ENCODE measurements around the gene NR1I2. TPM values are rescaled to one million over a fixed set of nuclear protein-coding genes. Genes with fewer than 3 reads are reported as not detected.

NR1I2 gene
- polyA plus RNA-seq, 3 donors: 0.13 TPM; not detected in 2

DNA sequence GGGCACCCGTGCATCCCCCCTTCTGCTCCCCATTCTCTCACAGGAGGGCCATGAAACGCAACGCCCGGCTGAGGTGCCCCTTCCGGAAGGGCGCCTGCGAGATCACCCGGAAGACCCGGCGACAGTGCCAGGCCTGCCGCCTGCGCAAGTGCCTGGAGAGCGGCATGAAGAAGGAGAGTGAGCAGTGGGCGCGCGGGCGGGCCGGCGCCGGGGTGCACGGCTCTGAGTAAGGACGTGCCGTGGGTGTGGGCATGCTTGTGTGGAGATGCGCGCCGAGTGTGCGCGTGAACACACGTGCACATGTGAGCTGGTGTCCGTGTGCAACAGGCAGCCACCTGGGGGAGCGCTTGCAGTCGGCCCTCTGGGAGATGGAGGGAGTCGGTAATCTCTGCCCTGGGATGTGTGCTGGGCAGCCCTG is 28.1 kb downstream of the NR1I2 start:
- no peak overlapping the region for H3K27ac ChIP-seq (ENCODE audit: low read depth, low read length)
- 1 to 6% (median 2%) methylated on average over 32 to 33 of the region's 33 CpGs for WGBS, 3 donors

DNA sequence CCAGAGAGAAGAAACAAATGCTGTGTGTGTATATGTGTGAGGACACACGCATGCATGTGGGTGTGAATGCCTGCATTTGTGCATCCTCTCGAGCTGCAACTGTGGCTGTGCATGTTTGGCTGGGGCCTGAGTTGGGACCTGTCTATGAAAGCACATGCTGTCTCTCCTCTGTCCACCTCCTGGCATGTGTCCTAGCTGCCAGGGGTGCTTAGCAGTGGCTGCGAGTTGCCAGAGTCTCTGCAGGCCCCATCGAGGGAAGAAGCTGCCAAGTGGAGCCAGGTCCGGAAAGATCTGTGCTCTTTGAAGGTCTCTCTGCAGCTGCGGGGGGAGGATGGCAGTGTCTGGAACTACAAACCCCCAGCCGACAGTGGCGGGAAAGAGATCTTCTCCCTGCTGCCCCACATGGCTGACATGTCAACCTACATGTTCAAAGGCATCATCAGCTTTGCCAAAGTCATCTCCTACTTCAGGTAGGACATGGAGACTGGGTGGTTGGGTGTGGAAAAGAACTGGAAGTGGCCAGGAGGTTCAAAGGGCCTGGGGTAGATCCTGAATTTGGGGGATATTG is 30.7 kb downstream of the NR1I2 start:
- WGBS, 3 donors: 87 to 92% (median 91%) methylated on average over 8 of the region's 8 CpGs
- no peak overlapping the region for H3K27ac ChIP-seq (ENCODE audit: low read depth, low read length)

DNA sequence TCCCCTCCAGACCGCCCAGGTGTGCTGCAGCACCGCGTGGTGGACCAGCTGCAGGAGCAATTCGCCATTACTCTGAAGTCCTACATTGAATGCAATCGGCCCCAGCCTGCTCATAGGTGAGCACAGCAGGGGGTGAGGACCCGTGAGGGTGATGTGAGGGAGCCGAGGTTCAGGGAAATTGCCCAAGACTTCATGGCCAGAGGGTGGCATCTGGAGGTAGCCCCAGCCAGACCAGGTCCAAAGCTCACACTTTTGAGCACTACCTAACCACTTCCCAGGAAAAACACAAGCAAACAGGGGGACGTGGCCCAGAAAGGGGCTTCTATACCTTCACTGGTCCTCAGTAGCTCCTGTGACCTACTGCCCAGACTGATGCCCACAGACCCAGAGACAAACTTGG is 33.8 kb downstream of the NR1I2 start:
- WGBS, 3 donors: 83 to 90% (median 84%) methylated on average over 8 of the region's 8 CpGs
- H3K27ac ChIP-seq (ENCODE audit: low read depth, low read length): no peak overlapping the region

DNA sequence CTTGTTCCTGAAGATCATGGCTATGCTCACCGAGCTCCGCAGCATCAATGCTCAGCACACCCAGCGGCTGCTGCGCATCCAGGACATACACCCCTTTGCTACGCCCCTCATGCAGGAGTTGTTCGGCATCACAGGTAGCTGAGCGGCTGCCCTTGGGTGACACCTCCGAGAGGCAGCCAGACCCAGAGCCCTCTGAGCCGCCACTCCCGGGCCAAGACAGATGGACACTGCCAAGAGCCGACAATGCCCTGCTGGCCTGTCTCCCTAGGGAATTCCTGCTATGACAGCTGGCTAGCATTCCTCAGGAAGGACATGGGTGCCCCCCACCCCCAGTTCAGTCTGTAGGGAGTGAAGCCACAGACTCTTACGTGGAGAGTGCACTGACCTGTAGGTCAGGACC is 35.2 kb downstream of the NR1I2 start:
- no peak overlapping the region for H3K27ac ChIP-seq (ENCODE audit: low read depth, low read length)
- WGBS, 3 donors: 83 to 85% (median 84%) methylated on average over 12 of the region's 12 CpGs

DNA sequence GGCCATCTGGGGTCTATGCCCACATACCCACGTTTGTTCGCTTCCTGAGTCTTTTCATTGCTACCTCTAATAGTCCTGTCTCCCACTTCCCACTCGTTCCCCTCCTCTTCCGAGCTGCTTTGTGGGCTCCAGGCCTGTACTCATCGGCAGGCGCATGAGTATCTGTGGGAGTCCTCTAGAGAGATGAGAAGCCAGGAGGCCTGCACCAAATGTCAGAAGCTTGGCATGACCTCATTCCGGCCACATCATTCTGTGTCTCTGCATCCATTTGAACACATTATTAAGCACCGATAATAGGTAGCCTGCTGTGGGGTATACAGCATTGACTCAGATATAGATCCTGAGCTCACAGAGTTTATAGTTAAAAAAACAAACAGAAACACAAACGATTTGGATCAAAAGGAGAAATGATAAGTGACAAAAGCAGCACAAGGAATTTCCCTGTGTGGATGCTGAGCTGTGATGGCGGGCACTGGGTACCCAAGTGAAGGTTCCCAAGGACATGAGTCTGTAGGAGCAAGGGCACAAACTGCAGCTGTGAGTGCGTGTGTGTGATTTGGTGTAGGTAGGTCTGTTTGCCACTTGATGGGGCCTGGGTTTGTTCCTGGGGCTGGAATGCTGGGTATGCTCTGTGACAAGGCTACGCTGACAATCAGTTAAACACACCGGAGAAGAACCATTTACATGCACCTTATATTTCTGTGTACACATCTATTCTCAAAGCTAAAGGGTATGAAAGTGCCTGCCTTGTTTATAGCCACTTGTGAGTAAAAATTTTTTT is 35.9 kb downstream of the NR1I2 start:
- 68 to 81% (median 77%) methylated on average over 13 of the region's 13 CpGs for WGBS, 3 donors

DNA sequence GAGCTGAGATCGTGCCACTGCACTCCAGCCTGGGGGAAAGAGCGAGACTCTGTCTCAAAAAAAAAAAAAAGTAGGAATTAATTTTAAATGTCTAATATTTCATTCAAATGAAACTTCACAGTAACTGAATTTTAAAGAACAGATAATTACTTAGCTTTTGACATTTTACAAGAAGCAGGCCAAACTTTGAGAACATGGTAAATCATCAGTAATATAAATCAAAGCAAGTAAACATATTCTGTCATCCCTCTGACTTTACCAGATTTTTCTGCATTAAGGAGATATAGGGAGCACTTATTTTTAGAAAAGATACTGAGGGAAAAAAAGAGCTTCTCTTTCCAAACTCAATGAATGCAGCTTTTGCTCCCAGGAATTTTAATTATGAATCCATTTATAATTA is 37.0 kb downstream of the NR1I2 start:
- no peak overlapping the region for H3K27ac ChIP-seq (ENCODE audit: low read depth, low read length)
- 73 to 91% (median 83%) methylated on average over 2 of the region's 2 CpGs for WGBS, 3 donors

More for the DNA sequence above, 35.9 kb downstream of the NR1I2 start:
- H3K27ac ChIP-seq (ENCODE audit: low read depth, low read length): no peak overlapping the region

DNA sequence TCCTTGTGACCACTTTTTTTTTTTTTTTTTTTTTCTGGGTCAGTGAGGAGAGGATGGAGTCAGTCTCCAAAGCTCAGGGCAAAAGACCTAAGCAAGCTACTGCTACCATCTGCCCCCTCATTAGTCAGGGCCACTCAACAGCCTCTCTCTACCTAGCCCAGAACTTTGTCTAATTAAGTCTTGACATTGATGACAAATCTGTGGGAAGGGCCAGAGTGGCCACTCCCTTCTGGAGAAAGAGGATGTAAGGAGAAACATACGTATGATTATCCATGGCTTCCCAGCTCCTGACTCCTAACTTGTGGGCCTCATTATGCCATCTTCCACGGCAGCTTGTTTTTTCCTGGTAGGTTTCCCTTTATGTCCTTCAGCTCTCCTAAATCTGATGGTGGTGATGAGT is 37.9 kb downstream of the NR1I2 start:
- no peak overlapping the region for H3K27ac ChIP-seq (ENCODE audit: low read depth, low read length)
- 68 to 78% (median 68%) methylated on average over 2 of the region's 2 CpGs for WGBS, 3 donors

DNA sequence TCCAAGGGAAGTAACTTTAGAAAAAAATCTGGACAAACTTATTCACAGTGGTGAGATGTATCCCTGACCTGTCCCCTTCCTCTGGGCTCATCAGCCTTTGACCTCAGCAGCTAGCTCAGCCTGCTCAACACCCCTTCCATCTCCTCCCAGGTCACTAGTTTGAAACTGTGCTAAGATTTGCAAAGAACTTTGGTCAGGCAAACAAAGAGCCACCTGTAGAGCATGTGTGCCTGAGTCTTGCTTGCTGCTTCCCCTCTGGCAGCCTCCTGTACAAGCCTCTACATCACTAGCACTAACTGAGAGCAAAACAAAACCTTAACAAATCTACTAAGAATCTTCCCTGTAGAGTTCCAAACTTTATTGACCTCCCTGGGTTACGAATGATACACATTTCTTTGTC is 43.9 kb downstream of the NR1I2 start:
- WGBS, 3 donors: 94 to 98% (median 97%) methylated on average over 1 of the region's 1 CpG
- no peak overlapping the region for H3K27ac ChIP-seq (ENCODE audit: low read depth, low read length)

DNA sequence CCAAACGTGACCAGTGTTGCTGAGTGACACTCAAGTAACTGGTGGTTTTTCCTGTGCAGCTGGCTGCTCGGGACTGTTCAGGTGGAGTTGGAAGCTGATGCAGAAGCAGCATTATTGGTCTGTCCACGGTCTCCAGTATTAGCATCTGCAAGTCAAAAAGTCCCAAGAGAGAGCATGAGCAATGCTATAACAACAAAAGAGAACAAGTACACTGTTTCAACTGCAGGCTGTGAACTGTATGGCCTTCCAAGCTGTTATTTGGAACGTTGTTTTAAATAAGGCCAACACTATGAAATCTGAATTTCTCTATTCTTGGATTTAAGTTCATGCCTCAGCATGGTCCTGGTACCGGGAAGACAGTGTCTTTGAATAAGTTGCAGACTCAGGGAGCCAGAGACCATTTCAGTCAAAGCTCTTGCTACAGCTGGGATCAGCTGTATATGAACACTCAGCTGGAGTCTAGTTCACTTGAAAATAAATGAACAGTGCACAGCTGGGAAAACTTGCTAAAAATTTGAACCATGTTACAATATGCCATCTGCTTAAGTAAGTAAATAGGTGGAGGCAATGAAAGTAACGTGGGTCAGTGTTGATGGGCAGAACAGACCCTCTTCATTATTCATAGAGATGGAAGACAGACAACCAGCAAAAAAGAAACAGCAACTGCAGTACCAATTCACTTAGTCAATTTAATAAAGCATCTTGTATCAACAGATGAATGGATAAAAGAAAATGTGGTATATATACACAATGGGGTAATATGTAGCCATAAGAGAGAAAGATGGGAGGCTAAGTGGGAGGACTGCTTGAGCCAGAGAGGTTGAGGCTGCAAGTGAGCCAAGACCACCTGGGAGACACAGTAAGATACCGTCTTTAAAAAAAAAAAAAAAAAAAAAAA is 45.1 kb downstream of the NR1I2 start:
- WGBS, 3 donors: 90 to 92% (median 91%) methylated on average over 7 of the region's 7 CpGs
- H3K27ac ChIP-seq (ENCODE audit: low read depth, low read length): no peak overlapping the region

DNA sequence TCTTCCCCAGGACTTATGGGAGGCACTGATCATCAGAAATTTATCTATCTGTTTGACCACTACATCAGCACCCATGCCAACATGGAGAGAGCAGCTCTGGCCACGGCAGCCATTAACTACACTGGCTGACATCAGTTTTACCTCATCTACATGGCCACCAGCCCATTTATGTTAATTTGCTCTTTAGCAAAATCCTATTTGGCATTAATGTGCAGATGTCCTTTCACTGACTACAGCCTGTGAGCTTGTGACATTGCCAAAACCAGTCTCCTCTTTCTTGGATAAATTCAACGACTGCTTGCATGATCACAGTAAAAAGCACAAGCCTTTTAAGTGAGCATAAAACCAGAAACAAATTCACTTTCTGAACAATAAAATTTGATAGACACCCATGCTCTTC is 47.5 kb downstream of the NR1I2 start:
- H3K27ac ChIP-seq (ENCODE audit: low read depth, low read length): no peak overlapping the region
- WGBS, 3 donors: 67 to 88% (median 71%) methylated on average over 2 of the region's 2 CpGs

DNA sequence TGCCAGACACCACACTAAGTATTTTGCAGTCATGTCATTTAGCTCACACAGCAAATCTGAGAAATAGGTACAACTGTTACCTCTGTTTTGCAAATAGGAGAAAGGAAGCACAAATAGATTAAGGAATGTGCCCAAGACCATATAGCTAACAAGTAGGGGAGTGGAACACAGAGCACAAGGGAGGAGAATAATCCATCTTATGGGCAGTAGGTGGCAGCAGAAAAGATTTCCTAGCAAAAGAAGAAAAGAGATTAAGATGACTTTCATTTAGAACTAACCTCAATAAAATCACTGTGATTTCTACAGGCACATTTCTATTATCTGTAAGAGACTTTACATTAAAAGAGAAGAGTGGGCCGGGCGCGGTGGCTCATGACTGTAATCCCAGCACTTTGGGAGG is 49.1 kb downstream of the NR1I2 start:
- 97 to 98% (median 98%) methylated on average over 3 of the region's 3 CpGs for WGBS, 3 donors
- H3K27ac ChIP-seq (ENCODE audit: low read depth, low read length): no peak overlapping the region

DNA sequence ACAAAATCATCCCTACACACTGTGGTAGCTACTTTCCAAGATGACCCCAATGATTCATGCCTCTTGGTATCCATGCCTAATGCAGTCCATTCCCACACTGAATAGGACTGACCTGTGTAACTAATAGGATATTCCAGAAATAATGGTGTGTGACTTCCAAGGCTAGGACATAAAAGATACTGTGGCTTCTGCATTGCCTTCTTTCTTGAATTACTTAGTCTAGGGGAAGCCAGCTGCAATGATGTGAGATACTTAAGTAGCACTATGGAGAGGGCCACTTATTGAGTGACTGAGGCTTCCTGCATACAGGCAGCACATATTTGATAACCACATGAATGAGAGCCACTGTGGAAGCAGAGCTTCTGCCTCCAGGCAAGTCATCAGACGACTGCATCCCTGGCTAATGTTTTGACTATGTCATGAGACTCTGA is 50.1 kb downstream of the NR1I2 start:
- 80 to 86% (median 85%) methylated on average over 1 of the region's 1 CpG for WGBS, 3 donors
- H3K27ac ChIP-seq (ENCODE audit: low read depth, low read length): no peak overlapping the region

DNA sequence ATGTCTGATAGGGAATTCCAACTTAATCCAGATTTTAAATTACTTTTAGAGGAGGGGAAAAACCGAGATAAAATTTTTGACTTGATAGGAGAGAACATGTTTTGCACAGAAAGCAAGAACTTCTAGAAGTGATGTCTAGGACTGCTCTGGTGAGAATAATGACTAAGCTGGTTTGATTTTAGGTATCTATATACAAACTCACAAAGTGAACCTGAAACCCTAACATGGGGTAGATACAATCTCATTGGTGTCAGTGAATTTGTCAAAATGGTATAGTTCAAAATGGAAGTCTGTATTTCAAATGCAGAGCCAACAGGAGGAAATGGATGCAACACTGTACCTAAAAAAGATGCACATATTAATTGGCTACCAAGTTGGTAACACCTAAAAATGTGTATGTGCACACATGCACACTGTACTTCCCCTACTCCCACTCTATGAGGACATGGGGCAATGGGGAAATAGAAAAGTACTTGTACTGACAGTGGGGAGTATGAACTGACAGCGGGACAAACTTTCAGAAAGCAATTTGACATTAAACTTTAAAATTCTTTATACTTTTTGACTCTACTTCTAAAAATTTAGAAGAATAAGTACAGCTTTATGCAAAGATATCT is 53.0 kb downstream of the NR1I2 start:
- WGBS, 3 donors: 89 to 93% (median 91%) methylated on average over 2 of the region's 2 CpGs
- H3K27ac ChIP-seq (ENCODE audit: low read depth, low read length): no peak overlapping the region

DNA sequence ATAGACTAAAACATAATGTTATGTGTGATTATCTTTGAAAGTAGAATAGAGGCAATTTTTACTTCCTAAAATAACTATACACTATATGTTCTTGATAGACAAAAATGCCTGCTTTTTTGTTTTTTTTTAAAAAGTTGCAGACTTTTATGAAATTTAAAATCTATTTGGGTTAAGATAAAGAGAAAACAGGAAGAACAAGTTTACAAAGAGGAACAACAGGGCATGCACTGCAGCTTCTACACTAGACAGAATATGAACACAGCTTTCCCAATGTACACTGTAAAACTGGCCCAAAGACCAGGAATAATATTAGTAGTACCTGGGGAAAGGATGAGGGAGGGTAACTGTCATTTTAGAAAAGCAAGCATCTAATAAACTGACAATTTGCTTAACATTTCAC is 53.7 kb downstream of the NR1I2 start:
- no peak overlapping the region for H3K27ac ChIP-seq (ENCODE audit: low read depth, low read length)

DNA sequence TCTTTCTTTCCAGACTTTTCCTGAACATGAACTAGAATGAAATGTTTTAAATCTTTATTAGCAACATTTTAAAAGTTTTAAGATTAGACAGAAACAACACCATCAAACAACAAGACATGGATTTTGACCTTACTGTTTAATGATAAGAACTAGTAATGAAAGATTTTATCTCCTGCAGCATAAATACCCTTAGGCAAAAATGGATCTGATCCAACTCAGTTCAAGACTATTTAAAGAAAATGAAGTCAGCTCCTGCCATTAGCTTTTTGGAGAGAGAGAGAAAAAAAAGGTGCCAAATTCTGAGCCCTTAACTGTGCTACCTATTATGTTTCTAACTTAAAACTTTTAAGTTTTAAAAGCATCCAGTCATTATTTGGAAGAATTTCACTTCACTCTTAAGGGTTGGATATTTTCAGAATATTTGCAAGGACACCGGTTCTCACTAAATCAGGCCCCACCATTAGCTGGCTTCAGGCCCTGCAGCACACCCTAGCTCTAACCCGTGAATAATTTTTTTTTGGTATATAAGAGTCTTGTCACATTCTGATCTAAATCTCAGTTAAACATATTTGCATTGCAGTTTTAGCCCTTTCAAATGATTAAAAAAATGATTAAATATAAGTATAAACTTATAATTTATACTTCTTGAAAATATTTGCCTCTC is 60.0 kb downstream of the NR1I2 start:
- WGBS, 3 donors: 46 to 63% (median 60%) methylated on average over 2 of the region's 2 CpGs
- no peak overlapping the region for H3K27ac ChIP-seq (ENCODE audit: low read depth, low read length)

DNA sequence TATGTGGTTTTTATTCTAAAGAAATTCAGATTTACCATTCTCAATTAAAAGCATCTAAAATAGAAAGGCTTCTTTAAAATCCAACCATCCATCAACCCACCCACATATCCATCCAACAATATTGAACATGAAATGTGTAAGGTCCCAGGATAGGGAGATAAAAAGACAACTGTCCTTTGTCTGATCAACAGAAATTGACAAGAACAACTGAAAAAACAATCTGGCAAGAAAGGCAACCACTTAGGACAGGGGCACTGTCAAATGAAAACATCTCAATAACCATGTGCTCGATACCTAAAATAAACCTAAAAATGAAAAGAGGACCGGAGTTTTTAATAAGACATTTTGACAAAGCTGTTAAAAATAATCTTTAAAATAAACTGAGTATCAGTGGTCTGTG is 67.2 kb downstream of the NR1I2 start:
- H3K27ac ChIP-seq (ENCODE audit: low read depth, low read length): no peak overlapping the region
- WGBS, 3 donors: 98% methylated on average over 2 of the region's 2 CpGs

DNA sequence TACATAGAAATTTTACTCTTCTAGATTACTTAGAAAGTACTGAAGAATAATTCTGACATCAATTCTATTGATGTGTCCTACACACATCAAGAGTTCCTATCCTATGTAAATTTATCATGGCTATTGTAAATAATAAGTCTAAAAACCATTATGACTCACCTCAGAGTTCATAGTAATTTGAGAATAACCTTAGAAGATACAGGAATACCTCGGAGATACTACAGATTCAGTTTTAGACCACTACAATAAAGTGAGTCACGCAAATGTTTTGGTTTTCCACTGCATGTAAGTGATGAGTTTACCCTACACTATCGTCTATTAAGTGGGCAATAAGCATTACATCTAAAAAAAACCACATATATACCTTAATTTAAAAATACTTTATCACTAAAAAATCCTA is 74.8 kb downstream of the NR1I2 start:
- no peak overlapping the region for H3K27ac ChIP-seq (ENCODE audit: low read depth, low read length)
- 97 to 98% (median 97%) methylated on average over 3 of the region's 3 CpGs for WGBS, 3 donors

DNA sequence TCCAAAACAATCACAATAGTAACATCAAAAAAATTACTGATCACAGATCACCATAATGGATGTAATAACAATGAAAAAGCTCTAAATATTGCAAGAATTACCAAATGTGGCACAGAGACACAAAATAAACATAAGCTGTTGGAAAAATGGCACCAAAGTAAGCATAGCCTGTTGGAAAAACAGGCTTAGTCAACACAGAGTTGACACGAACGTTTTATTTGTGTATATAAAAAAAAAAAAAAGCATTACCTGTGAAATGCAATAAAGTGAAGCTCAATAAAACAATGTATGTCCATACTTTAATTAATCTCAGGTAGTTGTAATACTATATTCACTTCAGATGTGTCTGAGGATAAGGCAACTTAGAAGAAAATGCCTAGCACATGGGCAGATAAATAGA is 77.1 kb downstream of the NR1I2 start:
- 45 to 97% (median 84%) methylated on average over 2 of the region's 2 CpGs for WGBS, 3 donors
- H3K27ac ChIP-seq (ENCODE audit: low read depth, low read length): no peak overlapping the region

Measured in adipose tissue (tissue), 3 donors.